Sigmoid colon (tissue), 4 donors: ENCODE data around the gene C4orf36.

ENCODE experiments used
- POLR2A ChIP-seq, 2 donors: fragments of 450-650 bp; IDR thresholded peaks; one replicate each; pipeline ENCODE4 v1.6.1; 2016; ENCODE audit warnings: antibody characterized with exemption in 2 of 2, mild to moderate bottlenecking in 2 of 2, moderate library complexity in 2 of 2
- POLR2AphosphoS5 ChIP-seq, 4 donors: sonication (generic); formaldehyde crosslinking; IDR thresholded peaks; one replicate each; pipeline ENCODE4 v1.6.1; 2017; ENCODE audit warnings: antibody characterized with exemption in 4 of 4
- TF ChIP-seq, protein P1 (sequence below), 4 experiments: fragments of 450-650 bp in 3 of 4; fragments of 200-600 bp in 1 of 4; IDR thresholded peaks; one replicate each; pipeline ENCODE4 v1.5.1; 2016 to 2019; ENCODE audit warnings: antibody characterized with exemption in 4 of 4, mild to moderate bottlenecking in 3 of 4, moderate library complexity in 2 of 4

DNA sequence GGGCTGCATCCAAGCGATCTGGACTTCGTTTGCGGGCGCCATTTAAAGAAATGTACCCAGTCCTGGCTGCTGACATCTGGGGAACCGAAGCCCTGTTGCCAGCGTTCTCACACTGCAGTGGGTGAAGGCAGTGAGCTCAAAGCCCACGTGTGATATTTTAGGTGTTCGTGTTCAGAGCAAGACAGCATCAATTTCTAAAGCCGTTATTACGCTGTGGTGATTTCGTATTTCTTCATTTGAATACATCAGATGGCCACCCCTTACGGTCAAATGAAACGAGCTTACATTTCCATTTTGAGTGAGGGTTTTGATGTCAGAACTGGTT is 376 bp upstream of the C4orf36 start:
- TF ChIP-seq POLR2AphosphoS5 (IDR thresholded peaks at IDR 0.05) (no peak), POLR2A (IDR thresholded peaks at IDR 0.05) (no peak)
- TF ChIP-seq, protein P1, sequence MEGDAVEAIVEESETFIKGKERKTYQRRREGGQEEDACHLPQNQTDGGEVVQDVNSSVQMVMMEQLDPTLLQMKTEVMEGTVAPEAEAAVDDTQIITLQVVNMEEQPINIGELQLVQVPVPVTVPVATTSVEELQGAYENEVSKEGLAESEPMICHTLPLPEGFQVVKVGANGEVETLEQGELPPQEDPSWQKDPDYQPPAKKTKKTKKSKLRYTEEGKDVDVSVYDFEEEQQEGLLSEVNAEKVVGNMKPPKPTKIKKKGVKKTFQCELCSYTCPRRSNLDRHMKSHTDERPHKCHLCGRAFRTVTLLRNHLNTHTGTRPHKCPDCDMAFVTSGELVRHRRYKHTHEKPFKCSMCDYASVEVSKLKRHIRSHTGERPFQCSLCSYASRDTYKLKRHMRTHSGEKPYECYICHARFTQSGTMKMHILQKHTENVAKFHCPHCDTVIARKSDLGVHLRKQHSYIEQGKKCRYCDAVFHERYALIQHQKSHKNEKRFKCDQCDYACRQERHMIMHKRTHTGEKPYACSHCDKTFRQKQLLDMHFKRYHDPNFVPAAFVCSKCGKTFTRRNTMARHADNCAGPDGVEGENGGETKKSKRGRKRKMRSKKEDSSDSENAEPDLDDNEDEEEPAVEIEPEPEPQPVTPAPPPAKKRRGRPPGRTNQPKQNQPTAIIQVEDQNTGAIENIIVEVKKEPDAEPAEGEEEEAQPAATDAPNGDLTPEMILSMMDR (IDR thresholded peaks at IDR 0.05) = no peak
